GM23338 (cell line): ENCODE data around the gene DENND2A.
"Not testable (repeated sequence)": the region's sequence is repeated elsewhere in the genome, so short reads cannot be mapped to it uniquely, and the experiment has no call there.

ENCODE experiments used
- CREB1 ChIP-seq: fragments of 250-450 bp; sonication (Bioruptor Pico); IDR thresholded peaks from 2 replicates; pipeline ENCODE4 v1.5.0; 2020; ENCODE audit warnings: low read depth, mild to moderate bottlenecking, moderate library complexity
- CTCF ChIP-seq, 2 experiments: fragments of 200-600 bp in 1 of 2; sonication (generic) in 1 of 2; conservative IDR thresholded peaks; 2 replicates each; pipeline versions ENCODE4 v1.5.1 to v1.6.1; 2016 to 2017; ENCODE audit warnings: antibody characterized with exemption in 2 of 2, low read depth in 2 of 2, mild to moderate bottlenecking in 2 of 2, moderate library complexity in 1 of 2
- ETS1 ChIP-seq: IDR thresholded peaks from 2 replicates; pipeline ENCODE4 v1.6.1; 2016; ENCODE audit warnings: antibody characterized with exemption
- EZH2 ChIP-seq: fragments of 200-600 bp; sonication (generic); IDR thresholded peaks from one replicate; pipeline ENCODE4 v1.8.0; 2017; ENCODE audit warnings: antibody characterized with exemption, mild to moderate bottlenecking, low read depth; ENCODE audit not compliant: unreplicated experiment
- EZH2phosphoT487 ChIP-seq: fragments of 200-600 bp; sonication (generic); IDR thresholded peaks from one replicate; pipeline ENCODE4 v1.8.1; 2018; ENCODE audit warnings: antibody characterized with exemption; ENCODE audit not compliant: unreplicated experiment
- JUNB ChIP-seq: IDR thresholded peaks from one replicate; pipeline ENCODE4 v1.6.1; 2016; ENCODE audit warnings: antibody characterized with exemption; ENCODE audit not compliant: unreplicated experiment
- POLR2AphosphoS5 ChIP-seq: IDR thresholded peaks from 2 replicates; pipeline ENCODE4 v1.6.1; 2016; ENCODE audit warnings: antibody characterized with exemption, low read depth
- REST ChIP-seq: IDR thresholded peaks from one replicate; pipeline ENCODE4 v1.6.1; 2018; ENCODE audit warnings: antibody characterized with exemption; ENCODE audit not compliant: unreplicated experiment
- STAT1 ChIP-seq: IDR thresholded peaks from one replicate; pipeline ENCODE4 v1.6.1; 2016; ENCODE audit warnings: antibody characterized with exemption; ENCODE audit not compliant: unreplicated experiment

- TF ChIP-seq EZH2; CTCF (conservative IDR thresholded peaks at IDR 0.05; ENCODE audit: low read depth in 2 of 2); POLR2AphosphoS5; JUNB; EZH2phosphoT487; STAT1; REST; ETS1; CREB1: not testable (repeated sequence)
Observed at GRCh38 chr7:140644761-140645160, 4.1 kb upstream of the DENND2A start.
